ENCODE measurements around the gene OSBPL9.

OSBPL9 gene

DNA sequence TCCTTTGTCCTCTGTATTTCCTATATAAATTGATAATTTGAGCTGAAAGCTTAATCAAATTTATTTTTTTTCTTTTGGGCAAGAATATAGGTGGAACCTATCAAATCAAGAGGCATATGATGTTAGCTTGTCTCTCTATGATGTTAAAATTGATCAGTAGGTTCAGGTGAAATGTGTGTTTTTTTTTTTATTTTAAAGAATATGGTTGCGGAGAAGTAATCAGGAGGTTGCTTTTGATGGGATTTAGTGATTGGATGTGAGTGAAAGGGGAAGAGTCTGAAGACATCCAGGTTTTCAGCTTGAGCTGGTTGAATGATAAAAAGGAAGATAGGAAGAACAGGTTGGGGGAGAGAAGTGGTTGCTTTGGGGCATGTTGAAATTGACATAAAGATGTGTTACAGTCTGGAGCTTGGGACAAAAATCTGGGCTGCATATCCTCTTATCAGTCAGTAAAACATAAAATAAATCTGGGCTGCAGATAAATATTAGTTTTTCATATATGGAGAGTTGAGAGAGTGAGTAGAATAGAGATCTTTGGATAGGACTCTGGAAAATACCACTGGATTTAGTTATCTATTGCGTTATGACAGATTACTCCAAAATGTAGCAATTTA is 5.1 kb downstream of the OSBPL9 start:
- H2BK5ac ChIP-seq (ENCODE audit: low read length), result no peak overlapping the region
- no peak overlapping the region for H2AK5ac ChIP-seq (ENCODE audit: low read length)
- DNase-seq, result peak; percentile 19
- H4K5ac ChIP-seq (ENCODE audit: low read length), result no peak overlapping the region
- peaks cover 5% of the 10 kb centered on the region for H3K4me1 ChIP-seq (ENCODE audit: control insufficient read depth, low read depth, low read length)
- H3K4ac ChIP-seq (ENCODE audit: low read depth, low read length), result no peak overlapping the region
- no peaks in the 10 kb centered on the region for H3K27me3 ChIP-seq (ENCODE audit: insufficient read depth, low read length, poor library complexity)
- no peak overlapping the region for H2BK120ac ChIP-seq (ENCODE audit: low read depth, low read length)
- no peak overlapping the region for H3K4me2 ChIP-seq (ENCODE audit: low read length)
- no peak overlapping the region for H4K8ac ChIP-seq (ENCODE audit: low read depth, low read length)
- H3K4me3 ChIP-seq (ENCODE audit: low read length), result no peak overlapping the region
- peaks cover 12% of the 10 kb centered on the region for H3K79me1 ChIP-seq (ENCODE audit: low read length)
- H3K18ac ChIP-seq (ENCODE audit: low read length), result no peak overlapping the region
- H3K9ac ChIP-seq (ENCODE audit: low read length), result no peak overlapping the region
- no peak overlapping the region for H3K23ac ChIP-seq (ENCODE audit: low read length)
- no peak overlapping the region for H2BK15ac ChIP-seq (replicated peaks; ENCODE audit: low read depth)
- H3K79me2 ChIP-seq (ENCODE audit: control insufficient read depth, insufficient read depth, low read length), result peaks cover 9% of the 10 kb centered on the region
- no peak overlapping the region for H3K56ac ChIP-seq (ENCODE audit: low read length)
- WGBS (ENCODE audit: extremely low coverage, insufficient coverage, low lambda C conversion rate), result 100% methylated on average over 1 of the region's 2 CpGs
- no peaks in the 10 kb centered on the region for H3K36me3 ChIP-seq (ENCODE audit: control insufficient read depth, insufficient read depth, low read length)
- peak overlapping the region; percentile 37 for H3K27ac ChIP-seq (ENCODE audit: low read depth, low read length)

DNA sequence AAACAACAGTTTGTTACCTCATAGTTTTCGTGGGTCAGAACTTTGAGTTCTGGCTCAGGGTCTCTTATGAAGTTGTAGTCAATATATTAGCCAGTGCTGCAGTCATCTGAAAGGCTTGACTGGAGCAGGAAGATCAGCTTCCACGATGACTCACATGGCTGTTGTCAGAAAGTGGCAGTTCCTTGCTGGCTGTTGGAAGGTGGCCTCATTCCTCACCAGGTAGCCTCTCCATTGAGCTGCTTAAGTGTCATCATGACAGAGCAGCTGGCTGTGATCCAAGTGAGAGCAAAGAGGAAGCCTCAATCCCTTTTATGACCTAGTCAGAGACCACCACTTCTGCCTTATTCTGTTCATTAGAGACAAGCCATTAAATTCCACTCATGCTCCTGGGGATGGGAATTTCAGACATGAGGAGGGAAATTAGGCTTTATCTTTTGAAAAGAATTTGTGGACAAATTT is 5.6 kb downstream of the OSBPL9 start:
- no CpG with 5 or more reads among the region's 2 CpGs for WGBS (ENCODE audit: extremely low coverage, insufficient coverage, low lambda C conversion rate)

DNA sequence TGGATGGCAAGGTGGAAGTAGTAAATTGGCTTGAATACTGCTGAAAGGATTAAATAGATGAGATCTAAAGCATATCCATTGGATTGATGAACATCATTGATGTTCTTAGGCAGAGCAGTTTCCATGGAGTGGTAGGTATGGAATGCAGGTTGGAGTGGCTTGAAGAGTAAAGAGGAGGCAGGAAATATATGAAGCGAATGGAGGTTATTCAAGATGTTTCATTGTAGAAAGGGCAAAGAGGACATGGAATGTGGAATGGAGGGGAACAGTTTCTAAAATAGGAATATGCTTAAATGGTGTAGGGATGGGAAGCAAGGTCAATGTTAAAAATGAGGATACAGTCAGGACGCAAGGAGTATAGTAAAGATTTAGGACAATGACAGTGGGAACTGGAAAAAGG is 6.1 kb downstream of the OSBPL9 start:
- no peaks in the 10 kb centered on the region for H3K27me3 ChIP-seq (ENCODE audit: insufficient read depth, low read length, poor library complexity)
- H3K4me3 ChIP-seq (ENCODE audit: low read length), result no peak overlapping the region
- no peak overlapping the region for H3K4ac ChIP-seq (ENCODE audit: low read depth, low read length)
- H2BK120ac ChIP-seq (ENCODE audit: low read depth, low read length), result no peak overlapping the region
- peak overlapping the region; percentile 75 for H3K18ac ChIP-seq (ENCODE audit: low read length)
- H3K36me3 ChIP-seq (ENCODE audit: control insufficient read depth, insufficient read depth, low read length), result no peaks in the 10 kb centered on the region
- peak overlapping the region; percentile 9 for H3K56ac ChIP-seq (ENCODE audit: low read length)
- H3K9ac ChIP-seq (ENCODE audit: low read length), result no peak overlapping the region
- H2BK15ac ChIP-seq (replicated peaks; ENCODE audit: low read depth), result peak overlapping the region; percentile 45
- H3K4me1 ChIP-seq (ENCODE audit: control insufficient read depth, low read depth, low read length), result peaks cover 5% of the 10 kb centered on the region
- peak overlapping the region; percentile 76 for H4K8ac ChIP-seq (ENCODE audit: low read depth, low read length)
- peaks cover 5% of the 10 kb centered on the region for H3K79me2 ChIP-seq (ENCODE audit: control insufficient read depth, insufficient read depth, low read length)
- DNase-seq, result peak; percentile 27
- no peak overlapping the region for H2AK5ac ChIP-seq (ENCODE audit: low read length)
- H3K23ac ChIP-seq (ENCODE audit: low read length), result no peak overlapping the region
- no peak overlapping the region for H4K5ac ChIP-seq (ENCODE audit: low read length)
- peak overlapping the region; percentile 26 for H3K27ac ChIP-seq (ENCODE audit: low read depth, low read length)
- no peak overlapping the region for H3K4me2 ChIP-seq (ENCODE audit: low read length)
- no peak overlapping the region for H2BK5ac ChIP-seq (ENCODE audit: low read length)
- peaks cover 8% of the 10 kb centered on the region for H3K79me1 ChIP-seq (ENCODE audit: low read length)
- no CpG with 5 or more reads among the region's 2 CpGs for WGBS (ENCODE audit: extremely low coverage, insufficient coverage, low lambda C conversion rate)

More for the DNA sequence above, 5.6 kb downstream of the OSBPL9 start:
- Histone ChIP-seq H3K79me1 (ENCODE audit: low read length) (peaks cover 11% of the 10 kb centered on the region), H2BK120ac (ENCODE audit: low read depth, low read length) (no peak overlapping the region), H3K4me2 (ENCODE audit: low read length) (no peak overlapping the region), H3K23ac (ENCODE audit: low read length) (no peak overlapping the region), H3K27me3 (ENCODE audit: insufficient read depth, low read length, poor library complexity) (no peaks in the 10 kb centered on the region), H3K9ac (ENCODE audit: low read length) (no peak overlapping the region), H2AK5ac (ENCODE audit: low read length) (no peak overlapping the region), H4K5ac (ENCODE audit: low read length) (no peak overlapping the region), H2BK5ac (ENCODE audit: low read length) (no peak overlapping the region), H3K4ac (ENCODE audit: low read depth, low read length) (no peak overlapping the region), H3K18ac (ENCODE audit: low read length) (peak overlapping the region; percentile 39), H3K36me3 (ENCODE audit: control insufficient read depth, insufficient read depth, low read length) (no peaks in the 10 kb centered on the region), H3K4me1 (ENCODE audit: control insufficient read depth, low read depth, low read length) (peaks cover 5% of the 10 kb centered on the region), H3K4me3 (ENCODE audit: low read length) (no peak overlapping the region), H2BK15ac (replicated peaks; ENCODE audit: low read depth) (no peak overlapping the region), H3K56ac (ENCODE audit: low read length) (peak overlapping the region; percentile 9), H3K79me2 (ENCODE audit: control insufficient read depth, insufficient read depth, low read length) (peaks cover 8% of the 10 kb centered on the region), H4K8ac (ENCODE audit: low read depth, low read length) (no peak overlapping the region), H3K27ac (ENCODE audit: low read depth, low read length) (peak overlapping the region; percentile 26)
- peak; percentile 97 for DNase-seq

DNA sequence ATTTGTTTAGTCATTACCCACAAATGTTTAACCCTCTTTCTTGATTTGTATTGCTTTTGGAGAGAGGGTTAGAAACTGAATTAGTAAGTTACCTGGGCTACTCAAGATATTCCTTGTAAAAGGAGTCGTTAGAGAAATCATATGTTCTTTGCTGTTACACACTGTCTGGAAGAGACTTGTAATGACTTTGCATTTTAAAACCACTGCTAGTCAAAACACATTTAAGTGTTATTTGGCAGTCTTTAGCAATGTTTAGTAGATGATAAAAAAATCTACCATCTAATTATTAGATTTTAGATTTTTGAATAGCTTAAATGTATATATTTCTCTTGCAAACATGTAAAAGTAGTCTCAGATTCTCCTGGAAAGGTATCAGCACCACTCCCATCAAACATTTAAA is 6.6 kb downstream of the OSBPL9 start:
- Histone ChIP-seq H2BK120ac (ENCODE audit: low read depth, low read length) (no peak overlapping the region), H2BK15ac (replicated peaks; ENCODE audit: low read depth) (no peak overlapping the region), H3K4ac (ENCODE audit: low read depth, low read length) (no peak overlapping the region), H3K79me1 (ENCODE audit: low read length) (peaks cover 8% of the 10 kb centered on the region), H3K18ac (ENCODE audit: low read length) (no peak overlapping the region), H3K56ac (ENCODE audit: low read length) (no peak overlapping the region), H3K27me3 (ENCODE audit: insufficient read depth, low read length, poor library complexity) (no peaks in the 10 kb centered on the region), H2AK5ac (ENCODE audit: low read length) (no peak overlapping the region), H2BK5ac (ENCODE audit: low read length) (no peak overlapping the region), H3K36me3 (ENCODE audit: control insufficient read depth, insufficient read depth, low read length) (no peaks in the 10 kb centered on the region), H4K5ac (ENCODE audit: low read length) (no peak overlapping the region), H3K9ac (ENCODE audit: low read length) (no peak overlapping the region), H3K79me2 (ENCODE audit: control insufficient read depth, insufficient read depth, low read length) (peaks cover 5% of the 10 kb centered on the region), H3K4me3 (ENCODE audit: low read length) (no peak overlapping the region), H3K27ac (ENCODE audit: low read depth, low read length) (no peak overlapping the region), H3K23ac (ENCODE audit: low read length) (no peak overlapping the region), H3K4me1 (ENCODE audit: control insufficient read depth, low read depth, low read length) (peaks cover 5% of the 10 kb centered on the region), H4K8ac (ENCODE audit: low read depth, low read length) (no peak overlapping the region), H3K4me2 (ENCODE audit: low read length) (no peak overlapping the region)
- no peak for DNase-seq
- WGBS (ENCODE audit: extremely low coverage, insufficient coverage, low lambda C conversion rate), result no CpG with 5 or more reads among the region's 1 CpG

DNA sequence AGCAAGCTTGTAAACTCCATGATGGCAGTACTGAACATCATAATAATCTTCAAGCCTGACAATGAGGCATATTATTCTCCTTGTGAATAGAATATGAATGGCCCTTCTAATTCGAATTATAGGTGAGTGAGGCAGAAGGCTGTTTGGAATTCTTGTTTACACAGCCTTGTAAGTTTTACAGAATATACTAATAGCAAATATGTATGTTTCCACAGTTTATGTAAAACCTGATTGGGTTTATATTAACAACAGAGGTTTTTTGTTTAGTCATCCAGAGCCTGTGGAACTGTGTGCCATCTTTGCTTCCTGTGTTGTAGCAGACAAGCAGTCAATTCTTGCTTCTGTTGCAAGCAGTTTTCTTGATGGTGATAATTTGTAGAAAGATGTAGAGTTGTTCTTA is 8.0 kb downstream of the OSBPL9 start:
- no peak overlapping the region for H2BK120ac ChIP-seq (ENCODE audit: low read depth, low read length)
- no peak overlapping the region for H3K18ac ChIP-seq (ENCODE audit: low read length)
- no peak overlapping the region for H3K4ac ChIP-seq (ENCODE audit: low read depth, low read length)
- peaks cover 5% of the 10 kb centered on the region for H3K4me1 ChIP-seq (ENCODE audit: control insufficient read depth, low read depth, low read length)
- H3K23ac ChIP-seq (ENCODE audit: low read length), result no peak overlapping the region
- no peak overlapping the region for H3K4me3 ChIP-seq (ENCODE audit: low read length)
- H2BK15ac ChIP-seq (replicated peaks; ENCODE audit: low read depth), result no peak overlapping the region
- H3K79me2 ChIP-seq (ENCODE audit: control insufficient read depth, insufficient read depth, low read length), result peaks cover 8% of the 10 kb centered on the region
- H3K4me2 ChIP-seq (ENCODE audit: low read length), result no peak overlapping the region
- no CpG with 5 or more reads among the region's 1 CpG for WGBS (ENCODE audit: extremely low coverage, insufficient coverage, low lambda C conversion rate)
- H3K79me1 ChIP-seq (ENCODE audit: low read length), result peaks cover 11% of the 10 kb centered on the region
- no peak for DNase-seq
- no peak overlapping the region for H3K56ac ChIP-seq (ENCODE audit: low read length)
- no peaks in the 10 kb centered on the region for H3K36me3 ChIP-seq (ENCODE audit: control insufficient read depth, insufficient read depth, low read length)
- no peak overlapping the region for H3K9ac ChIP-seq (ENCODE audit: low read length)
- no peak overlapping the region for H4K5ac ChIP-seq (ENCODE audit: low read length)
- H2BK5ac ChIP-seq (ENCODE audit: low read length), result no peak overlapping the region
- H4K8ac ChIP-seq (ENCODE audit: low read depth, low read length), result no peak overlapping the region
- no peaks in the 10 kb centered on the region for H3K27me3 ChIP-seq (ENCODE audit: insufficient read depth, low read length, poor library complexity)
- H3K27ac ChIP-seq (ENCODE audit: low read depth, low read length), result no peak overlapping the region
- no peak overlapping the region for H2AK5ac ChIP-seq (ENCODE audit: low read length)

DNA sequence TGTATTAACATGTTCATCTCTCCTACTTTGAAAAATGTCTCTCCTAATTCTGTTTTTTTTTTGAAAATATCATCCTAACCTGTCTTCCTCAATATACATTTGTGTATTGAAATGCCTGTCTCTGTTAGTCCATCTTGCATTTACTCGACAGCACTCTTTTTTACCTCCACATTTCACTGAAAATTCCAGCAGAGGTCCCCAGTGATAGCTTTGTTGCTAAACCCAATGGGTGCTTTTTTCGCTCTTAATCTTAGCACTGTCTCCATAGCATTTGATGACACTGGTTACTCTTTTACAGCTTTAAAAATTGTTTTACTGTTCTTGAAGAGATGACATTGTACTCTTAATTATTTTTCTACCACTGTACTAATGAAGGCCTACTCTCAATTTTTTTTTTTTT is 10.8 kb downstream of the OSBPL9 start:
- no peak overlapping the region for H3K56ac ChIP-seq (ENCODE audit: low read length)
- peaks cover 4% of the 10 kb centered on the region for H3K4me1 ChIP-seq (ENCODE audit: control insufficient read depth, low read depth, low read length)
- no peak overlapping the region for H2AK5ac ChIP-seq (ENCODE audit: low read length)
- no peak overlapping the region for H2BK120ac ChIP-seq (ENCODE audit: low read depth, low read length)
- H3K18ac ChIP-seq (ENCODE audit: low read length), result no peak overlapping the region
- no peak overlapping the region for H2BK5ac ChIP-seq (ENCODE audit: low read length)
- no peak overlapping the region for H3K27ac ChIP-seq (ENCODE audit: low read depth, low read length)
- H3K79me2 ChIP-seq (ENCODE audit: control insufficient read depth, insufficient read depth, low read length), result peaks cover 6% of the 10 kb centered on the region
- H4K5ac ChIP-seq (ENCODE audit: low read length), result no peak overlapping the region
- H3K4ac ChIP-seq (ENCODE audit: low read depth, low read length), result no peak overlapping the region
- no peaks in the 10 kb centered on the region for H3K27me3 ChIP-seq (ENCODE audit: insufficient read depth, low read length, poor library complexity)
- no peak overlapping the region for H3K9ac ChIP-seq (ENCODE audit: low read length)
- DNase-seq, result peak; percentile 74
- no peak overlapping the region for H3K4me3 ChIP-seq (ENCODE audit: low read length)
- H3K36me3 ChIP-seq (ENCODE audit: control insufficient read depth, insufficient read depth, low read length), result no peaks in the 10 kb centered on the region
- peaks cover 12% of the 10 kb centered on the region for H3K79me1 ChIP-seq (ENCODE audit: low read length)
- H4K8ac ChIP-seq (ENCODE audit: low read depth, low read length), result no peak overlapping the region
- H3K23ac ChIP-seq (ENCODE audit: low read length), result no peak overlapping the region
- H2BK15ac ChIP-seq (replicated peaks; ENCODE audit: low read depth), result no peak overlapping the region
- no peak overlapping the region for H3K4me2 ChIP-seq (ENCODE audit: low read length)
- no CpG with 5 or more reads among the region's 2 CpGs for WGBS (ENCODE audit: extremely low coverage, insufficient coverage, low lambda C conversion rate)

Measured in mesendoderm (in vitro differentiated cells).